Measurements from ENCODE around the gene DLG1.

Gene DLG1

DNA sequence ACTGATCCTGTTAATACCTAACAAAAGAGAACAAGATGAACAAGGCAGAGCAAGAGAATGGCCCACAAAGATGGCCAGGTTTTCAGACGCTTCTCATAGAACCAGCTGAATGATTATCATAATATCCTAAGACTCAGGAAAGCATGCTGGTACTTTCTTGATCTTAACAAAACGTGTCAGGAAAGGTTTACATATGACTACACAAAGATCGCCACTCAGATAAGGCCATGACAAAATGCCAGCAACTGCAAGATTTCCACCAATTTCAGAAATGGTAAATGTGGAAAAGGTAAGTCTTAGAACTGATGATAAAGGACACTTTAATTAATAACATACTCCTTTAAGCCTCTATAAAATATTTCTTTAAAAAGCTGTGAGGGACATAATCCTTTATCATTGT is 108.8 kb downstream of the DLG1 start:
- TF ChIP-seq, protein P1, sequence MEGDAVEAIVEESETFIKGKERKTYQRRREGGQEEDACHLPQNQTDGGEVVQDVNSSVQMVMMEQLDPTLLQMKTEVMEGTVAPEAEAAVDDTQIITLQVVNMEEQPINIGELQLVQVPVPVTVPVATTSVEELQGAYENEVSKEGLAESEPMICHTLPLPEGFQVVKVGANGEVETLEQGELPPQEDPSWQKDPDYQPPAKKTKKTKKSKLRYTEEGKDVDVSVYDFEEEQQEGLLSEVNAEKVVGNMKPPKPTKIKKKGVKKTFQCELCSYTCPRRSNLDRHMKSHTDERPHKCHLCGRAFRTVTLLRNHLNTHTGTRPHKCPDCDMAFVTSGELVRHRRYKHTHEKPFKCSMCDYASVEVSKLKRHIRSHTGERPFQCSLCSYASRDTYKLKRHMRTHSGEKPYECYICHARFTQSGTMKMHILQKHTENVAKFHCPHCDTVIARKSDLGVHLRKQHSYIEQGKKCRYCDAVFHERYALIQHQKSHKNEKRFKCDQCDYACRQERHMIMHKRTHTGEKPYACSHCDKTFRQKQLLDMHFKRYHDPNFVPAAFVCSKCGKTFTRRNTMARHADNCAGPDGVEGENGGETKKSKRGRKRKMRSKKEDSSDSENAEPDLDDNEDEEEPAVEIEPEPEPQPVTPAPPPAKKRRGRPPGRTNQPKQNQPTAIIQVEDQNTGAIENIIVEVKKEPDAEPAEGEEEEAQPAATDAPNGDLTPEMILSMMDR (IDR thresholded peaks at IDR 0.05; ENCODE audit: extremely low read depth, missing control alignments) = no peak
- no peak for DNase-seq (ENCODE audit: low spot score)

DNA sequence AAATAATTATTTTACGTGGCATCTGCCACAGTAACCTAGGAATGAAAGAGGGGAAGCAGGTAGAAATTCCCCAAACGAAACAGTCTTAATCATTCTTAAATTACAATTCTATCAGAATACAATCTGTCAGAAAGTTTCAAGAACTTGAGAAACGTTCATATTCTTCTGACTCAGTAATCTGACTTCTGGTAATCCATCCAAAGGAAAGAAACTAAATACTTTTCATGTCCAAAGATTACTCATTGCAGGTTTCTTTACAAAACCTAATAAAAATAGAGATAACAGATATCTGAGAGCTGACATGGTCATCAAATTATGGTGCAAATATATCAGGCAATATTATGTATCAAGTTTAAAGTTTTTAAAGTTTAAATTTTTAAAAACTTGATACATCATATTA is 109.4 kb downstream of the DLG1 start:
- TF ChIP-seq, protein P1 (IDR thresholded peaks at IDR 0.05; ENCODE audit: extremely low read depth, missing control alignments) = no peak
- no peak for DNase-seq (ENCODE audit: low spot score)

DNA sequence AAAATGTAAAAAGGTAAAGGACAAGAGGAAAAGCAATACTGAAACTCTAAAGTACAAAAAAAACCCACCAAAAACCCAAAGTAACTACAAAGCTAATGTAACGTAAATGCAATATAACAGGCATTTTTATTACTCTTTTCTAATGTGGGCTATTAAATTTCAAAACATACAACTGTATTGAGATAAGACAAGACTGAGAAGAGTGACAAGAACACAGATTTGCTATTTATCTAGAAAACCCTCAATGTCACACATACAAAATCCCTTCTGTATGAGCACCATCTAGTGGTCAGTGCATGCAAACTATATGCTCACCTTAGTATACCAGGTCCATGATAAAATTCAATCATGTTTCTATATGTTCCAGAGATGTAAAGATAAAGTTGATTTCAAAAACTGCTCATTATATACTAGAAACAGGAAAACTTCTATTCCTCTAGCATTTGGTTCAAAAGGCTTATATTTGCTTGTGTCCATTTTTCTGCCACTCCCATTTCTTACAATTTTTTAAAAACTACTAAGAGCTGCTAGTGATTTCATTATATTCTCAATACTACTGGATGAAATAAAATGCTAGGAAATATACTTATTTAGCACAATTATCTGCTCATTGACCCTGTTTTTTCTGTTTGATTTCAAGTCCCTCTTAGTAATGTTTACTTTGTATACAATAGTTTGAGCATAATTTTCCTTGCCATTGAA is 111.4 kb downstream of the DLG1 start:
- peak; percentile 57 for DNase-seq (ENCODE audit: low spot score)
- TF ChIP-seq, protein P1 (IDR thresholded peaks at IDR 0.05; ENCODE audit: extremely low read depth, missing control alignments) = peak; percentile 28

DNA sequence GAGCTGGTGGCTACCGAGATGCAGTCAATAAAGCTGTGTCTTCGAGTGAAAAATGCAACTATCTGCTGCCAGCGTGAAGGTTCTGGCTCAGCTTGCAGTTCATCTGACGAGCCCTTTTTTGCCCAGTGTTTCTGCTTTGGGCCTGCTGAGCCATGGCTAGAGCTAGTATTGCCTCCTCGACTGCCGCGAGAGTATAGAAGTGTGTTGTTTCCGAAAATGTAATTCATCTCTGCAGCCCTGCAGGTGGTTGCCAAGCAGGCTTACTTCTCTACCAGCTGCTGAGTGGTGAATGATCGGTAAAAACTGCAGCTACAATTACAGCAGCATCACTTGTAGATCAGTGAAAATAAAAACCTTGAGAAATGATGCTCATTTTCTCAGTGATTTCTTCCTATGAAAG is 114.8 kb downstream of the DLG1 start:
- TF ChIP-seq, protein P1 (IDR thresholded peaks at IDR 0.05; ENCODE audit: extremely low read depth, missing control alignments) = no peak
- DNase-seq (ENCODE audit: low spot score) = no peak

DNA sequence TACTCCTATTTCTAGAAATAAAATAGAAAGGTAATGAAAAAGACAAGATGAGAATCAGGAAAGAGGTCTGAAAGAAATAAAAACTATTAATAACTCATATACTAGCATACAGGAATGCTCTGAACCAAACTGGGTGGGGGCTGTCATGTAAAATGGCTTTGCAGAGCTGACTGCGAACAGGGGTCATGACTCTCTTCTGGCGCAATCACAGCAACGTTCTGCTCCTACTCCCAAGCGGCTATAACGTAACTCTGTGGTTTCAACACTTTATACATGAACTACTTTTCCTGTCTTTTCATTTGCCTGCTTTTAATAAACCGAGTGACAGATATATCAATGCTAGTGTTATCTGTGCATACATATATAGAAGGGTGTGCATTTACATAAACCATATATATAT is 116.7 kb downstream of the DLG1 start:
- TF ChIP-seq, protein P1 (IDR thresholded peaks at IDR 0.05; ENCODE audit: extremely low read depth, missing control alignments) = no peak
- DNase-seq (ENCODE audit: low spot score) = no peak

DNA sequence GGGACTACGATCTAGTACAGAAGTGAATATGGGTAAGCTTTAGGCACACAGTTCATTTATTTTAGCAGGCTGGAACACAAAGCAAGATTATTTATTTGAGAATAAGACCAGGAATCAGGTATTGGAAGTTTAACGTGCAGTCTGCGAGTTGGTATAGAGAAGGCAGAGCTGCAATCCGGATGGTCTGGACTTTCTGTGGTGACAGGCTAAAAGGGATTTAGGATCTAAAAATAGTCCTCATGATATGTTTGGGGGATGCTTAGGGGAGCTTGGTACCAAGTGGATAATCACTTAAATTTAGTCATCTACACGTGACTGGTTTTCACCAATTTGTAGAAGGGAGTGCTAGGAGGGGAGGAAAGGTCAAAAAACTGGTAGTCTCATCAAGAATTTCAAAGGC is 119.4 kb downstream of the DLG1 start:
- TF ChIP-seq, protein P1 (IDR thresholded peaks at IDR 0.05; ENCODE audit: extremely low read depth, missing control alignments) = no peak
- no peak for DNase-seq (ENCODE audit: low spot score)

DNA sequence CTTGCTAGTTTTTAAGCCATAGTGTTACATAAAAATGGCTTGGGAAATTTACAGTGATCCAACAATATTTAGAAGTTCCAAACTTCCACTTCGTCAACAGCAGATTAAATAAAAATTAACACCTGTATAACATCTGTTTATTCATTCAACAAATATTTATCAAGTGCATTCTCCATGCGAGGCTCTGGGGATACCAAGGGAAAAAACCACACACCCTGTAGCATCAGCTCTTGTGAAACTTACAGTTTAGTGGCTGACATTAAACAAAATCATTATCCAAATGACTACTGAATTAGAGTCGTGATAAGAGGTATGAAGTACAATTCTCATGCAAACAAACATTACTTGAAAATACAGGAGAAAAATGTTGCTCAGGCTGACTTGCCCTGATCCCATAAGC is 122.9 kb downstream of the DLG1 start:
- no peak for DNase-seq (ENCODE audit: low spot score)
- TF ChIP-seq, protein P1 (IDR thresholded peaks at IDR 0.05; ENCODE audit: extremely low read depth, missing control alignments) = no peak

Data from GM20000 (cell line).